KMS-11 (cell line): ENCODE results near the gene ABHD17C.

ENCODE experiments used
- H2AFZ ChIP-seq: fragments of 200-600 bp; sonication (generic); 2 replicates; pipeline ENCODE4 v1.6.1; 2016; ENCODE audit warnings: antibody characterized with exemption, mixed run types, low read depth
- H3K27ac ChIP-seq: fragments of 200-600 bp; sonication (generic); 2 replicates; pipeline ENCODE4 v1.6.1; 2016; ENCODE audit warnings: mild to moderate bottlenecking, mixed run types
- H3K27me3 ChIP-seq: fragments of 200-600 bp; sonication (generic); 2 replicates; pipeline ENCODE4 v1.6.1; 2017; ENCODE audit warnings: mild to moderate bottlenecking, low read depth, mixed run types, moderate library complexity; ENCODE audit not compliant: insufficient read depth
- H3K36me3 ChIP-seq: fragments of 200-600 bp; sonication (generic); 2 replicates; pipeline ENCODE4 v1.6.1; 2017; ENCODE audit warnings: mild to moderate bottlenecking, mixed run types; ENCODE audit not compliant: insufficient read depth
- H3K4me1 ChIP-seq: fragments of 200-600 bp; sonication (generic); 2 replicates; pipeline ENCODE4 v1.6.1; 2016; ENCODE audit warnings: mild to moderate bottlenecking, low read depth, mixed run types; ENCODE audit not compliant: poor library complexity, severe bottlenecking
- H3K4me2 ChIP-seq: fragments of 200-600 bp; sonication (generic); 2 replicates; pipeline ENCODE4 v1.7.0; 2016; ENCODE audit warnings: mild to moderate bottlenecking, mixed run types
- H3K4me3 ChIP-seq: fragments of 200-600 bp; sonication (generic); IDR thresholded peaks from 2 replicates; pipeline ENCODE4 v1.6.1; 2017; ENCODE audit warnings: low read depth, low read length, mixed read lengths; ENCODE audit not compliant: insufficient read depth
- H3K79me2 ChIP-seq: fragments of 200-600 bp; sonication (generic); 2 replicates; pipeline ENCODE4 v1.6.1; 2016; ENCODE audit warnings: low read depth, mixed run types; ENCODE audit not compliant: insufficient read depth
- H3K9ac ChIP-seq: fragments of 200-600 bp; sonication (generic); 2 replicates; pipeline ENCODE4 v1.6.1; 2016; ENCODE audit warnings: mild to moderate bottlenecking, mixed run types
- H4K20me1 ChIP-seq: fragments of 200-600 bp; sonication (generic); 2 replicates; pipeline ENCODE4 v1.6.1; 2016; ENCODE audit warnings: mild to moderate bottlenecking, mixed run types; ENCODE audit not compliant: insufficient read depth
- CTCF ChIP-seq: fragments of 200-600 bp; sonication (generic); conservative IDR thresholded peaks from 2 replicates; pipeline ENCODE4 v1.6.1; 2017; ENCODE audit warnings: low read depth, mild to moderate bottlenecking, antibody characterized with exemption, low read length, moderate library complexity, mixed read lengths

The ABHD17C gene

GRCh38 chr15:80789796-80790195, 94.7 kb downstream of the ABHD17C start:
- no peak overlapping the region for H3K9ac ChIP-seq
- no peaks in the 10 kb centered on the region for H3K79me2 ChIP-seq
- H3K4me3 ChIP-seq: no peak overlapping the region
- H3K27me3 ChIP-seq: no peaks in the 10 kb centered on the region
- no peak overlapping the region for H2AFZ ChIP-seq
- no peaks in the 10 kb centered on the region for H4K20me1 ChIP-seq
- no peak overlapping the region for H3K27ac ChIP-seq
- no peak for TF ChIP-seq CTCF
- H3K36me3 ChIP-seq: no peaks in the 10 kb centered on the region
- no peak overlapping the region for H3K4me2 ChIP-seq
- no peaks in the 10 kb centered on the region for H3K4me1 ChIP-seq

GRCh38 chr15:80790236-80790635, 95.1 kb downstream of the ABHD17C start:
- H3K4me3 ChIP-seq: no peak overlapping the region
- H3K79me2 ChIP-seq: no peaks in the 10 kb centered on the region
- no peak overlapping the region for H2AFZ ChIP-seq
- TF ChIP-seq CTCF: no peak
- no peak overlapping the region for H3K4me2 ChIP-seq
- no peaks in the 10 kb centered on the region for H3K27me3 ChIP-seq
- no peak overlapping the region for H3K9ac ChIP-seq
- H3K27ac ChIP-seq: no peak overlapping the region
- no peaks in the 10 kb centered on the region for H3K4me1 ChIP-seq
- H3K36me3 ChIP-seq: no peaks in the 10 kb centered on the region
- no peaks in the 10 kb centered on the region for H4K20me1 ChIP-seq

DNA sequence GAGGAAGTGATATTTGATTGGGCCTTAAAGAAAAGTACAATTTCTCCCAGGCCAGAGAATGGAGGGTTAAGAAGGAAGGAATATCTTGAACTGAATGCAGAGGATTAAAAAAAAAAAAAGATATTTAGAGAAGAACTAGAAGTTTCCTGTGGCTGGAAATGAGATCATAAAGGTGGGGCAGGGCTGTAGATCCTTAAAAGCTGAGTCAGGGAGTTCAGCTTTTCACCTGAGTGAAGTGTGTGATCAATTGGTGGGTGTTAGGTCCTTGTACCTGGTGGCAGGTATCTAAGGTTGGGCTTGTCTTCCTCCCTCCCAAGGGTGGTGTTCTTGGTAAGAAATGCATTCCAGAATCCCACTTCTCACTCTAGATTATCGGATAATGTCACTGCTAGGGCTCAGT, 95.9 kb downstream of the ABHD17C start:
- Histone ChIP-seq H3K4me2 (no peak overlapping the region), H3K36me3 (no peaks in the 10 kb centered on the region), H3K27ac (no peak overlapping the region), H3K9ac (no peak overlapping the region), H2AFZ (no peak overlapping the region), H3K27me3 (no peaks in the 10 kb centered on the region), H3K79me2 (no peaks in the 10 kb centered on the region), H3K4me1 (no peaks in the 10 kb centered on the region), H3K4me3 (no peak overlapping the region), H4K20me1 (no peaks in the 10 kb centered on the region)
- no peak for TF ChIP-seq CTCF

- no peak overlapping the region for H2AFZ ChIP-seq
- H3K4me1 ChIP-seq: no peaks in the 10 kb centered on the region
- H3K79me2 ChIP-seq: no peaks in the 10 kb centered on the region
- H3K36me3 ChIP-seq: no peaks in the 10 kb centered on the region
- no peaks in the 10 kb centered on the region for H4K20me1 ChIP-seq
- H3K4me3 ChIP-seq: no peak overlapping the region
- no peak overlapping the region for H3K27ac ChIP-seq
- H3K9ac ChIP-seq: no peak overlapping the region
- H3K4me2 ChIP-seq: no peak overlapping the region
- no peak for TF ChIP-seq CTCF
- no peaks in the 10 kb centered on the region for H3K27me3 ChIP-seq
These were observed 101.3 kb downstream of the ABHD17C start for GRCh38 chr15:80796407-80796806.

- H3K4me2 ChIP-seq: no peak overlapping the region
- no peaks in the 10 kb centered on the region for H3K36me3 ChIP-seq
- H2AFZ ChIP-seq: no peak overlapping the region
- no peaks in the 10 kb centered on the region for H3K27me3 ChIP-seq
- no peak for TF ChIP-seq CTCF
- no peak overlapping the region for H3K9ac ChIP-seq
- no peak overlapping the region for H3K27ac ChIP-seq
- no peak overlapping the region for H3K4me3 ChIP-seq
- no peaks in the 10 kb centered on the region for H3K79me2 ChIP-seq
- no peaks in the 10 kb centered on the region for H3K4me1 ChIP-seq
- H4K20me1 ChIP-seq: no peaks in the 10 kb centered on the region
These were observed 103.8 kb downstream of the ABHD17C start for GRCh38 chr15:80798911-80799310.
